Pancreas (tissue), 10 donors: ENCODE results near the gene STARD9. TPM values are rescaled to one million over a fixed set of nuclear protein-coding genes. Genes with fewer than 3 reads are reported as not detected.

Experiments
- ATAC-seq, 4 donors: fragments of 200-7000 bp; cut with Tn5 transposase; one replicate each; pipeline versions ENCODE4 v1.8.0 to v1.9.1; 2020; ENCODE audit warnings: mild to moderate bottlenecking in 4 of 4, moderate library complexity in 4 of 4
- DNase-seq, 6 donors: peaks; one replicate each; pipeline ENCODE4 v3.0.0-alpha.2; 2020
- FAIRE-seq: peaks from 2 replicates; lab custom pipeline; 2012; peaks lifted over from hg19 to GRCh38; lab: Jason Lieb, UNC
- H3K27ac ChIP-seq, 4 donors: fragments of 200-600 bp; sonication (generic); 1 replicate in 3 of 4; 2 replicates in 1 of 4; pipeline versions ENCODE4 v1.5.0 to v1.8.0; 2020
- H3K27me3 ChIP-seq, 4 donors: fragments of 200-600 bp; one replicate each; pipeline ENCODE4 v1.8.0; 2021
- H3K36me3 ChIP-seq, 3 donors: fragments of 200-600 bp; sonication (generic) in 1 of 3; one replicate each; pipeline versions ENCODE4 v1.5.0 to v1.8.0; 2020 to 2021
- H3K4me1 ChIP-seq, 3 donors: fragments of 200-600 bp; one replicate each; pipeline ENCODE4 v1.8.0; 2021
- H3K4me3 ChIP-seq, 4 donors: fragments of 200-600 bp; sonication (generic) in 2 of 4; one replicate each; pipeline versions ENCODE4 v1.5.0 to v1.8.0; 2020 to 2021
- H3K9me3 ChIP-seq, 4 donors: fragments of 200-600 bp; one replicate each; pipeline ENCODE4 v1.8.0; 2021
- CTCF ChIP-seq, 4 donors: fragments of 200-600 bp; sonication (generic) in 3 of 4; IDR thresholded peaks; one replicate each; pipeline versions ENCODE4 v1.5.0 to v1.8.0; 2021; ENCODE audit warnings: antibody characterized with exemption in 4 of 4
- whole genome bisulfite sequencing, 2 donors: extraction: QIAGEN DNeasy Blood & Tissue Kit; methylation state at CpG; one replicate each; pipeline ENCODE4 v1.1.7; 2013; 5-methylcytosine and 5-hydroxymethylcytosine counted together
- intact Hi-C, 3 donors: fragments of 100-400 bp; cut with DNase I; formaldehyde crosslinking; loops; one replicate each; pipeline versions ENCODE4 v1.11.1 to v1.14.2; 2022
- polyA plus RNA-seq, 2 donors: library from polyadenylated mRNA; stranded (reverse); fragments of 200-250 nt; gene quantifications; one replicate each; pipeline ENCODE4 v1.2.3, GENCODE V29; 2013
- total RNA-seq, 6 donors: library from RNA; stranded (reverse); fragmentation: NEBNext Ultra II Directional in 4 of 6; extraction: Animal tissue kit (Norgen Biotek cat#: 25700) in 4 of 6; gene quantifications; one replicate each; pipeline versions ENCODE4 v1.2.1 to v1.2.4, GENCODE V29; 2021 to 2023
- donor health status: healthy with polysubstance abuse.
- donor health status: DM: no; HTN: no; CAD: no; lungs with moderate emphysema.
- donor health status: DM: no; HTN: no; CAD: no.
- donor health status: control.
- donor health status: control.
- donor health status: Bipolar disorder and iron deficiency.
- donor health status: DM: yes; HTN: yes; CAD: no.
- donor health status: DM: no; HTN: no; CAD: no.
- donor health status: DM: no; HTN: no; CAD: no.
- donor health status: DM: yes; HTN: yes; CAD: no.

STARD9 gene
- total and polyA plus RNA-seq, 8 donors = 0.44 to 3.0 (median 1.3) TPM

- FAIRE-seq (no peak), ATAC-seq (no peak), DNase-seq (peak in 1 of 6 donors; percentile 28)
- Histone ChIP-seq H3K27ac (no peak overlapping the region), H3K4me3 (no peak overlapping the region), H3K9me3 (no peaks in the 10 kb centered on the region), H3K4me1 (no peaks in the 10 kb centered on the region), H3K36me3 (no peaks in the 10 kb centered on the region), H3K27me3 (no peaks in the 10 kb centered on the region)
- intact Hi-C loops = no loop called here
- no peak for TF ChIP-seq CTCF (IDR thresholded peaks at IDR 0.05)
- 88 to 94% methylated on average over 10 of the region's 10 CpGs for WGBS, 2 donors
Observed at GRCh38 chr15:42694398-42694797, 119.0 kb downstream of the STARD9 start.

GRCh38 chr15:42695527-42696071 lies 120.2 kb downstream of the STARD9 start:
- H3K4me1 ChIP-seq = no peaks in the 10 kb centered on the region
- TF ChIP-seq CTCF (IDR thresholded peaks at IDR 0.05) = no peak
- FAIRE-seq (no peak), ATAC-seq (no peak), DNase-seq (peak in 1 of 6 donors; percentile 23)
- H3K36me3 ChIP-seq = no peaks in the 10 kb centered on the region
- 78% methylated on average over 6 of the region's 6 CpGs for WGBS, 2 donors
- no peak overlapping the region for H3K27ac ChIP-seq
- intact Hi-C loops = no loop called here
- no peak overlapping the region for H3K4me3 ChIP-seq
- no peaks in the 10 kb centered on the region for H3K9me3 ChIP-seq
- H3K27me3 ChIP-seq = no peaks in the 10 kb centered on the region

GRCh38 chr15:42696626-42697025 lies 121.2 kb downstream of the STARD9 start:
- no peak for TF ChIP-seq CTCF (IDR thresholded peaks at IDR 0.05)
- no peak for FAIRE-seq
- DNase-seq = no peak
- no peak overlapping the region for H3K4me3 ChIP-seq
- no peaks in the 10 kb centered on the region for H3K36me3 ChIP-seq
- no peaks in the 10 kb centered on the region for H3K27me3 ChIP-seq
- H3K27ac ChIP-seq = no peak overlapping the region
- H3K9me3 ChIP-seq = no peaks in the 10 kb centered on the region
- no peaks in the 10 kb centered on the region for H3K4me1 ChIP-seq
- ATAC-seq = no peak
- intact Hi-C loops = no loop called here
- 66 to 75% methylated on average over 5 of the region's 5 CpGs for WGBS, 2 donors

GRCh38 chr15:42704492-42704926 lies 129.1 kb downstream of the STARD9 start:
- WGBS, 2 donors = 23 to 26% methylated on average over 4 of the region's 4 CpGs
- no peak overlapping the region for H3K4me3 ChIP-seq
- peak; percentile 64 to 87 (median 75) for TF ChIP-seq CTCF (IDR thresholded peaks at IDR 0.05)
- no peak for FAIRE-seq
- intact Hi-C loops = loop anchor here in 1 of 3 donors (5.0 kb wide), 1 partner anchor 223 kb away; no protein-coding TSS in a partner anchor
- no peaks in the 10 kb centered on the region for H3K9me3 ChIP-seq
- peaks cover 0 to 6% (median 0%) of the 10 kb centered on the region in 3 donors for H3K4me1 ChIP-seq
- H3K36me3 ChIP-seq = no peaks in the 10 kb centered on the region
- H3K27ac ChIP-seq = no peak overlapping the region
- no peaks in the 10 kb centered on the region for H3K27me3 ChIP-seq
- peak in 5 of 6 donors; percentile 51 to 81 (median 59) for DNase-seq
- peak; percentile 95 to 99 (median 98) for ATAC-seq

- no peak for TF ChIP-seq CTCF (IDR thresholded peaks at IDR 0.05)
- Histone ChIP-seq H3K27me3 (no peaks in the 10 kb centered on the region), H3K4me3 (no peak overlapping the region), H3K9me3 (no peaks in the 10 kb centered on the region), H3K27ac (no peak overlapping the region), H3K4me1 (peaks cover 0 to 6% (median 0%) of the 10 kb centered on the region in 3 donors), H3K36me3 (no peaks in the 10 kb centered on the region)
- DNase-seq = no peak
- intact Hi-C loops = loop anchor here in 1 of 3 donors (5.0 kb wide), 1 partner anchor 222 kb away; no protein-coding TSS in a partner anchor
- 90 to 95% methylated on average over 5 of the region's 5 CpGs for WGBS, 2 donors
- no peak for FAIRE-seq
- no peak for ATAC-seq
Observed at GRCh38 chr15:42705336-42705735, 129.9 kb downstream of the STARD9 start.
